Measurements from ENCODE around the gene KLF4.
"Not testable (repeated sequence)": the region's sequence is repeated elsewhere in the genome, so short reads cannot be mapped to it uniquely, and the experiment has no call there.

DNA sequence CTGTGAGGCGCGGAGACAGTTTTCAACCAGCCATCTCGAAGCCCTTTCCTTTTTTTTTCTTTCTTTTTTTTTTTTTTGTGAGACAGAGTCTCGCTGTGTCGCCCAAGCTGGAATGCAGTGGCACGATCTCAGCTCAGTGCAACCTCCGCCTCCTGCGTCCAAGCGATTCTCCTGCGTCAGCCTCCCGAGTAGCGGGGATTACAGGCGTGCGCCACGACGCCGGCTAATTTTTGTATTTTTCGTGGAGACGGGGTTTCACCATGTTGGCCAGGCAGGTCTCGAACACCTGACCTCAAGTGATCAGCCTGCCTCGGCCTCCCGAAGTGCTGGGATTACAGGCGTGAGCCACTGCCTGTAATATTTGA, 1.0 kb upstream of the KLF4 start:
- TF ChIP-seq CTCF (IDR thresholded peaks at IDR 0.05; ENCODE audit: insufficient read depth, low read depth, low read length); EZH2 (IDR thresholded peaks at IDR 0.05; ENCODE audit: insufficient read depth, low read length): not testable (repeated sequence)

Measured in astrocyte (in vitro differentiated cells and primary cell).